Measurements from ENCODE around the gene SKAP1.
"Not testable (repeated sequence)": the region's sequence is repeated elsewhere in the genome, so short reads cannot be mapped to it uniquely, and the experiment has no call there.

Gene SKAP1

DNA sequence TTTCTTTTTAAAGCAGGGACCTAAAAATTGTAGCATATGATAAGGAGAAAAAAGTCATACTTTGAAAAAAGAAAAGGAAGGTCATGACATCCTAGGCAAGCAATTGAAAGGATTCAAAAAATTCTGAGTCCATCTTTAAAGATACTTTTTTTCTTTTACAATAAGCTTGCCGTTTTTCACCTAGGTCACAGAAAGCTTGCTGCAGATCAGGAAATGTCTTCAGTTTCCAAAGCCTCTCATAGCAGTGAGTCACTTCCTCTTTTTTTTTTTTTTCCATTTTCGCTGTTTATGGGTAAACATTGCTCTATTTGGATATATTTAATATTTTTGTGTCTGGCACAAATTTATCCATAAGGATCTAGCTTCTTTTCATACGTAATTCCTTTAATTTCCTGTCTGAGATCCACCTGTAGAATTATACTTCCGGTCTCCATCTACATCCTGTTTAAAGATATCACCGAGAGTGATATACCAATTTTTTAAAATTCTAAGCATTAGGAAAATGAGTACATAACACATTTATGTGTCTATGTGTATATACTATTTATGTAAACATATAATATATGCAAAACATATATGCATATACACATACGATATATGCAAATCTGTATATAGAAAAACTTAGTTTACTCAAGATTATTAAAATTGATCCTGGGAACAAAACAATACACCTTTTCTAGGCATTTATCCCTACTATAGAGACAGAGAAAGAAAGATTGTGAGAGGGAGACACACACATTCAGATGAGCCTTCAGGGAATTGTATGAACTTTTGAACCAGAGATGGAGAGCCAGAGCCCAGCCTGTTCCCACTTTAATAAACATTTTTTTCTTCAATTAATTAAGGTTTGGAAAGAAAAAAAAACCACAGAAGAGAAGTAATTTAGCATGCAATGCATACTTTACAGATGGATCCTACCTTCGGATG is 134.4 kb downstream of the SKAP1 start:
- Histone ChIP-seq H3K4me3 (ENCODE audit: low read length) (no peak overlapping the region), H3K27me3 (ENCODE audit: insufficient read depth, low read length) (peaks cover 9% of the 10 kb centered on the region; the same call in 1 of the 2 replicates)

DNA sequence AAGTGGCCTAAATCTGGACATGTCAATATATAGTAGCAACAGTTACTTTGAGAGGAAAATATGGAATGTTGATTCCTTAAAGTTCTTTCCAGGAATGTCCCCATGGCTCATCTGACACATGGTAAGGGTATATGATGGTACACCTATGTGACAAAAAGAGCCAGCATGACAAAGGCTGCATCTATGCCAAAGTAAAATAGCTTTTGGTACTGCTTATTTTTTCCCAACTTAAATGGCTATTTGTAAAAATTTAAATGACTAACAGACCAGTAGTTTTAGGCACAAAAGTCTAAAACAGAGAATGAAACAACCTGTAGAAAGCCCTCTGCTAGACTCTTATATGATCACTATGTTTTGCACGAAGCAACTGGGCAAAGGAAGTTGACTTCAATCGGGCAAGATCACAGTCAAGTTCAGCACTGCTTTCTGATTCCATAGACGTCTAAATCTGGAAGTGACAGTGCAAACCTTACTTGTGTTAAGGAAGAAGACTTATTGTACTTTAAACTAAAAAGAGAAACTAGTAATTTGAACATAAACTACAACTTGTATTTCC is 135.1 kb downstream of the SKAP1 start:
- Histone ChIP-seq H3K27me3 (ENCODE audit: insufficient read depth, low read length) (peaks cover 7% of the 10 kb centered on the region; the same call in 1 of the 2 replicates), H3K9me3 (ENCODE audit: insufficient read depth, low read depth, low read length) (no peaks in the 10 kb centered on the region)
- 88% methylated on average over 3 of the region's 3 CpGs for WGBS

More for the DNA sequence above, 134.4 kb downstream of the SKAP1 start:
- H3K9ac ChIP-seq (ENCODE audit: low read depth, low read length) = no peak overlapping the region
- H3K9me3 ChIP-seq (ENCODE audit: insufficient read depth, low read depth, low read length) = no peaks in the 10 kb centered on the region
- no peak overlapping the region for H3K27ac ChIP-seq (ENCODE audit: low read depth, low read length)
- no peaks in the 10 kb centered on the region for H3K4me1 ChIP-seq (ENCODE audit: insufficient read depth, low read length)
- WGBS = 67% methylated on average over 4 of the region's 7 CpGs
- H3K36me3 ChIP-seq (ENCODE audit: insufficient read depth, low read length) = no peaks in the 10 kb centered on the region

DNA sequence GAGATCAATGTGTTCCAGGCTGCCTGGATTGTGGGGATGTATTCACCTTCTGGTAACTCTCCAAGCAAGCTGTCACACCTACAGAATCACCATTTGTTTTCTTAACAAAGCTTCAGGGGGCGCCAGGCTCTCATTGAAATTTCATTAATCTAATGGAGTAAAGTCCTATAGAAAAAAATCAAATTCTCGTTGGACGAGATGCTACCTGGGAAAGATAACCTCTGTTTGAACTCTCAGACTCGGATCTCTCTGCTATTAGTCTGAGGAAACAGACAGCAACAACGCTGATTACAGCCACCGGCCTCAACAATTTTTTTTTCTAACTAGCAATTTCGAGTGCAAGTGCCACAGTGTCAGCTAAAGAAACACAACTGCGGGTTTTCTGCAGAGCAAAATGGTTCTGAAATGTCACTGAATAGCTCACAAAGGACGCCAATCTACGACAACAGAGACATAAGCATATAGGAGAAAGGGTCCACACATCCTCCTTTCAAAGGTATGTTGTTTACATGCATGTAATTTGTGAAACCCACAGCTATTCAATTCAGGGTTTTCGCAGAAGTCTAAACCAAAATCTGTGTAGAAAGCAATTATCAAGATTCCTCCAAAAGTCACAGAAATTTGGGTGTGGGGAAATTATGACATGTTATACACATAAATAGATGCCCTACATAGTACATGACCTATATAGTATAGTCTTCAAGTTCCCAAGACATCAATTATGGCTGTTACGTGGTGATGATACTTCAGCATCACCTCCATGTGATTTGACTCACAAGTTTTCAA is 135.8 kb downstream of the SKAP1 start:
- no peaks in the 10 kb centered on the region for H3K9me3 ChIP-seq (ENCODE audit: insufficient read depth, low read depth, low read length)
- 77% methylated on average over 11 of the region's 12 CpGs for WGBS
- no peak overlapping the region for H3K27ac ChIP-seq (ENCODE audit: low read depth, low read length)
- H3K9ac ChIP-seq (ENCODE audit: low read depth, low read length) = no peak overlapping the region
- no peak overlapping the region for H3K4me3 ChIP-seq (ENCODE audit: low read length)
- H3K27me3 ChIP-seq (ENCODE audit: insufficient read depth, low read length) = peaks cover 7% of the 10 kb centered on the region; the same call in 1 of the 2 replicates
- H3K4me1 ChIP-seq (ENCODE audit: insufficient read depth, low read length) = no peaks in the 10 kb centered on the region
- H3K36me3 ChIP-seq (ENCODE audit: insufficient read depth, low read length) = no peaks in the 10 kb centered on the region

More for the DNA sequence above, 135.1 kb downstream of the SKAP1 start:
- H3K9ac ChIP-seq (ENCODE audit: low read depth, low read length) = no peak overlapping the region
- no peak overlapping the region for H3K27ac ChIP-seq (ENCODE audit: low read depth, low read length)
- no peaks in the 10 kb centered on the region for H3K4me1 ChIP-seq (ENCODE audit: insufficient read depth, low read length)
- no peak overlapping the region for H3K4me3 ChIP-seq (ENCODE audit: low read length)
- H3K36me3 ChIP-seq (ENCODE audit: insufficient read depth, low read length) = no peaks in the 10 kb centered on the region

DNA sequence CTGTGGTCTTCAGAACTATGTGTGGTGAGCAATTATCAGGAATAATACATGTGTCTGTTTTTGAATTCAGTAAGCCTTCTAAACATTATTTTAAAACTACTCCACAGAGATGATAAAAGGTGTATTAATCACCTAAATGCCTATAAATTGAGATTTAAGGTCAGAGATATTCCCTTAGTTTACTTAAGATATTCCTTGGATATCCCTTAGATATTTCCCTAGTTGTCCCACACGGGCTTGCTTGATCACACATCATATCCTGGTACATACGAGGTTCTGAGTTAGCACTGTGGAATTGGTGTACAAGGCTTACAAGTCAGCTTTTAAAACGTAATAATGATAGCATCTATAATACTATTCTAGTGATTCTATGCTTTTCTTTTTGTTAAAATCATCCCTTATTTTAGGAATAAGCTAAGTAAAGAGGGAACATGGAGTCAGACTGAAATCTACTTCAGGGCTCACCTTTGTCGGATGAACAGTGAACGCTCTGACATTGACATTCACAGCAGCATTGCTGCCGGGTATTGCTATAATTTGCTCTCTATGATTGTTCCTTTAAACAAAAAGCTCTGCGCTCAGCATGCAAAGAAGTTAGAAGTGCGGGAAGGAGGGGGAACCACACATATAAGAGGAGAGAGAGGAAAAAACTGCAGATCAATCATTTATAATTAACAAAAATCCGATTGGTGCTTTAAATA is 136.5 kb downstream of the SKAP1 start:
- Histone ChIP-seq H3K9me3 (ENCODE audit: insufficient read depth, low read depth, low read length) (no peaks in the 10 kb centered on the region), H3K27ac (ENCODE audit: low read depth, low read length) (no peak overlapping the region), H3K27me3 (ENCODE audit: insufficient read depth, low read length) (peaks cover 7% of the 10 kb centered on the region; the same call in 1 of the 2 replicates), H3K9ac (ENCODE audit: low read depth, low read length) (no peak overlapping the region), H3K4me3 (ENCODE audit: low read length) (no peak overlapping the region), H3K4me1 (ENCODE audit: insufficient read depth, low read length) (no peaks in the 10 kb centered on the region), H3K36me3 (ENCODE audit: insufficient read depth, low read length) (no peaks in the 10 kb centered on the region)
- WGBS = 93% methylated on average over 7 of the region's 9 CpGs

DNA sequence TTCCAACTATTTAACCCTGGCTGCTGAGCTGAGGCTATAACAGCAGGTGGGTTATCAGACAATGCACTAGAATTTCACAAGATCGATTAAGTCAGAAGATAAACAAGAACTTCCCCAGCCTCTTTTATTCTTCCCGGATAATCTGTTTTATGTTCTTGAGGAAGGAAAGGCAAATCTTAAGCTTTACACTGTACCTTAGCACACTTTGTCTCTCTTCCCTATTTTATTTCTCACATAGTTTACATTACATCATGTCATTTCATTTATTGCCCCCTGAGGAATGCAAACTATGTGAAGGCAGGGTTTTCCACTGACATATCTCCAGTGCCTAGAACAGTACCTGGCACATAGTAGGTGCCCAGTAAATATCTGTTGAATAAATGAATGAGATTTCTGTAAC is 139.6 kb downstream of the SKAP1 start:
- Histone ChIP-seq H3K4me1 (ENCODE audit: insufficient read depth, low read length) (no peaks in the 10 kb centered on the region), H3K9me3 (ENCODE audit: insufficient read depth, low read depth, low read length) (no peaks in the 10 kb centered on the region), H3K27me3 (ENCODE audit: insufficient read depth, low read length) (peaks cover 7% of the 10 kb centered on the region; the same call in 1 of the 2 replicates), H3K27ac (ENCODE audit: low read depth, low read length) (no peak overlapping the region), H3K9ac (ENCODE audit: low read depth, low read length) (no peak overlapping the region), H3K4me3 (ENCODE audit: low read length) (no peak overlapping the region), H3K36me3 (ENCODE audit: insufficient read depth, low read length) (no peaks in the 10 kb centered on the region)
- 69% methylated on average over 2 of the region's 2 CpGs for WGBS

DNA sequence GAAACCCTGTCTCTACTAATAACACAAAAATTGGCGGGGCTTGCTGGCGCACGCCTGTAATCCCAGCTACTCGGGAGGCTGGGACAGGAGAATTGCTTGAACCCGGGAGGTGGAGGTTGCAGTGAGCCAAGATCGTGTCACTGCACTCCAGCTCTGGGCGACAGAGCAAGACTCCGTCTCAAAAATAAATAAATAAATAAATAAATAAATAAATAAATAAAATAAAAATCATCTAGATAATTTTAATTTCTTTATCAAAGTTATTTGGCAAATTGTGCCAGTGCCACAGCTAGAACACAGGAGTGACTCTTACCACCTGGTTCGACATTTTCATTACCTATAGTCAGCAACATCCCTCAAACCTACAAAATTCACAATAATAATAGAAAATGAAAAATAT is 143.1 kb downstream of the SKAP1 start:
- WGBS = 98% methylated on average over 7 of the region's 9 CpGs

DNA sequence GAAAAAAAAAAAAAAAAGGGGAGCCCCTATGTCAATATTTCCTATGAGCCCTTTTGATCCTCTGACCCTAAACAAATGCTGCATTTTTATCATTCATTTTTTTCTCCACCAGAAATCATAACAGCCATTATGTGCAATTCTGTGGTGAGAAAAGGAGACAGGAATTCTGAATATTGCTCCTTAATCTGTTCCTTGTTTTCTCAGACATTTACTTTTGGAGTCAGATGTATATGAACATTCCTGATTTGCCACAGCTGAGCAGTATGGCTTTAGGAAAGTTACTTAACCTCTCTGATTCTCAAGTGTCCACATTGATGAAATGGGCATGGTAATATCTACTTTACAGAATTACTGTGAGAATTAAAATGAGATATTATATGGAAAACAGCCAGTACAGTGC is 144.4 kb downstream of the SKAP1 start:
- H3K27me3 ChIP-seq (ENCODE audit: insufficient read depth, low read length) = no peaks in the 10 kb centered on the region
- H3K9me3 ChIP-seq (ENCODE audit: insufficient read depth, low read depth, low read length) = no peaks in the 10 kb centered on the region
- H3K36me3 ChIP-seq (ENCODE audit: insufficient read depth, low read length) = no peaks in the 10 kb centered on the region
- no peak overlapping the region for H3K9ac ChIP-seq (ENCODE audit: low read depth, low read length)
- H3K4me1 ChIP-seq (ENCODE audit: insufficient read depth, low read length) = no peaks in the 10 kb centered on the region
- no peak overlapping the region for H3K4me3 ChIP-seq (ENCODE audit: low read length)
- no peak overlapping the region for H3K27ac ChIP-seq (ENCODE audit: low read depth, low read length)

More for the DNA sequence above, 143.1 kb downstream of the SKAP1 start:
- H3K9me3 ChIP-seq (ENCODE audit: insufficient read depth, low read depth, low read length); H3K9ac ChIP-seq (ENCODE audit: low read depth, low read length); H3K27me3 ChIP-seq (ENCODE audit: insufficient read depth, low read length); H3K4me1 ChIP-seq (ENCODE audit: insufficient read depth, low read length); H3K27ac ChIP-seq (ENCODE audit: low read depth, low read length); H3K36me3 ChIP-seq (ENCODE audit: insufficient read depth, low read length); H3K4me3 ChIP-seq (ENCODE audit: low read length): not testable (repeated sequence)

DNA sequence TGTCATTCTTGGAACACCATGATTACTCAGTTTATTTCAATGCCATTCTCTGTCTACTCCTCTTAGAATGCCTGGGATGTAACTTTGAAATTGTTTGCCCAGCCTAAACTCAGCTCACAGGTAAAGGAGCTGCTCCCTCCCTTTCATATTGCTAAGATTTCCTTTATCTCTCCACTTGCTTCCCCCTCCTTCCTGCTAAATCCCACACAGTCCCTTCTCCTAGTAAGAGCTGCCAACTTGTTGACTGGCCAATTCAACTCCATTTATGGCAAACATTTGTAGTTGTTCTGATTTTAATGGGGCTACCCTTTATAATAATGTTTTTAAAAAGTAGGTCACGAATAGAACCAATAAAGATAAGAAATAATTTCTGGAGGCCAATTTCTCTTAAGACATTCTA is 146.1 kb downstream of the SKAP1 start:
- no CpG with 5 or more reads among the region's 1 CpG for WGBS
- Histone ChIP-seq H3K4me1 (ENCODE audit: insufficient read depth, low read length) (no peaks in the 10 kb centered on the region), H3K27me3 (ENCODE audit: insufficient read depth, low read length) (no peaks in the 10 kb centered on the region), H3K9me3 (ENCODE audit: insufficient read depth, low read depth, low read length) (no peaks in the 10 kb centered on the region), H3K4me3 (ENCODE audit: low read length) (no peak overlapping the region), H3K9ac (ENCODE audit: low read depth, low read length) (no peak overlapping the region), H3K27ac (ENCODE audit: low read depth, low read length) (no peak overlapping the region), H3K36me3 (ENCODE audit: insufficient read depth, low read length) (no peaks in the 10 kb centered on the region)

DNA sequence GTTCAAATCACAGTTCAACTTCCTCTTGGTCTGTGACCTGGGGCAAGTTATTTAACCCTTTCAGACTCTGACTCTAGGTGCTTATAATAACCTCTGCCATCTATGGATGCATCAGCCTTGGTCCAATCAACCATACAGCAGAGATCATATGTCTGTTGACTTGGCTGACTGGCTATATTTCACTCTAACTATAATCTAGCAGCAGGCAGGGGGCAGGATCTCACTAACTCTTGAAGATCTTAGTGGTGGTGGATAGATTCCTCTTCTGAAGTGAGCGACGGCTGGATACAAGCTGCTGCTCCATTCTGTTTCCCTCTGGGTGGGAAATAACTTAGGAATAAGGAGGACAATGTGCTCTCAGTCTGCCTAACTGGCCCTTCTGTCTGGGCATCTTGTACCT is 146.6 kb downstream of the SKAP1 start:
- Histone ChIP-seq H3K9me3 (ENCODE audit: insufficient read depth, low read depth, low read length) (no peaks in the 10 kb centered on the region), H3K27me3 (ENCODE audit: insufficient read depth, low read length) (no peaks in the 10 kb centered on the region), H3K4me3 (ENCODE audit: low read length) (no peak overlapping the region), H3K9ac (ENCODE audit: low read depth, low read length) (no peak overlapping the region), H3K36me3 (ENCODE audit: insufficient read depth, low read length) (no peaks in the 10 kb centered on the region), H3K4me1 (ENCODE audit: insufficient read depth, low read length) (no peaks in the 10 kb centered on the region), H3K27ac (ENCODE audit: low read depth, low read length) (no peak overlapping the region)
- WGBS = 100% methylated on average over 2 of the region's 2 CpGs

DNA sequence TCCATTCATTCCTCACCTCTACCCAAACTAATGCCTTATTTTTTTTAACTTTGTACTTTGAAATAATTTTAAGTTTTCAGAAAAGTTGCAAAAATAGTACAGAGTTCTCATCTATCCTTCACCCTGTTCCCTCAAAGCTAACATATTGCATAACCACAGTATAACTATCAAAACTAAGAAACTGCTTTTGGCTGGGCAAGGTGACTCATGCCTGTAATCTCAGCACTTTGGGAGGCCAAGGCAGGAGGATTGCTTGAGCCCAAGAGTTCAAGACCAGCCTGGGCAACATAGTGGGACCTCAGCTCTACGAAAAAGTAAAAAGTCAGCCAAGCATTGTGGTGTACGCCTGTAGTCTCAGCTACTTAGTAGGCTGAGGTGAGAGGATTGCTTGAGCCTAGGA is 147.7 kb downstream of the SKAP1 start:
- no peak overlapping the region for H3K27ac ChIP-seq (ENCODE audit: low read depth, low read length)
- no peaks in the 10 kb centered on the region for H3K4me1 ChIP-seq (ENCODE audit: insufficient read depth, low read length)
- H3K27me3 ChIP-seq (ENCODE audit: insufficient read depth, low read length) = no peaks in the 10 kb centered on the region
- no peak overlapping the region for H3K4me3 ChIP-seq (ENCODE audit: low read length)
- H3K9ac ChIP-seq (ENCODE audit: low read depth, low read length) = no peak overlapping the region
- no peaks in the 10 kb centered on the region for H3K9me3 ChIP-seq (ENCODE audit: insufficient read depth, low read depth, low read length)
- H3K36me3 ChIP-seq (ENCODE audit: insufficient read depth, low read length) = no peaks in the 10 kb centered on the region
- 94% methylated on average over 2 of the region's 2 CpGs for WGBS

Data from HUES64 (cell line).